ENCODE data around the gene ADTRP.
A peak's percentile ranks its signal among the peaks of the same experiment; 100 is the strongest.

The ADTRP gene

DNA sequence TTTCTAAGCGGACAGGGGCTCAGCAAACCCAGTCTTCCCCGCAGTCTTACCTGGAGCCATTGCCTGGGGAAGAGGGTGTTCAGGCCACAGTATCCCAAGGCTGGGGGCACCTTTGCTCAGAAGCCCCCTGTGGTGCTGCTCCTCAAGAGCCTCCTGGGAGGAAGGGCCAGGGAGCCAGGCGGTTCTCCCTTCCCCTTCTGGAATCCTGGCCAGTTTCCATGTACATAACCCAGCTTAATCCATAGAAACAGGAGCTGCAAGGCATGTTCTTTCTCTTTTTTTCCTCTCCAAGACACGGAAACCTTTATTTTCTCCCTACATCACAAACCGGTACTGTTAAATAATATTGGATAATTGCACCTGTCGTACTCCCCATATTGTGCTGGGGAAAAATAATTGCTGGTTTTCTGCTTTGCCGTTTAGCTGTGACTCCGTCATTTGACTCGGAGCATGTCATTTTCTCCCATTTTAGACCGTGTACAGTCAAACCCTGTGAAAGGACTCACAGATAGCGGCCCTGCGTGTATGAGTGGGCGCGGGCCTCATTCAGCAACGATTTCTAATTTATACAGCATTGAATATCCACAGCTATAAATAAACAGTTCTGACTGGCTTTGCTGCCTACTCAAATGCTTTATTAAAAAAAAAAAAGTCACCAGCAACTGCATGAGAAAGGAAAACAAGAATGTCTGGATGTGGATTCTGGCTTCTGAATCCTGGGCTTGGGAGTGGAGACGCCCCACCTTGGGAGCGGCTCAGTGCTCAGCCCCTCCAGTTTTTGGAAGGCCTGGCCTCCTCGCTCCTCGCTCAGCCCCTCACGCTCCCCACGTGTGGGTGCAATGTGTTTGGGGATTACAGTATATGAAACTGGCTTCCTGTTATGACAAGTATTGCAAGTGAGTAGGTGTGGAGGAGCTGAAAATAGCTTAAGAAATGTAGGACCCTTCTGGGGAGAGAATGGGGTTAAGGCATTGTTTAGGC is 67.3 kb downstream of the ADTRP start:
- Histone ChIP-seq H3K23ac (ENCODE audit: low read length) (no peak overlapping the region), H2AK5ac (ENCODE audit: low read length) (no peak overlapping the region), H3K4ac (ENCODE audit: low read depth, low read length) (no peak overlapping the region), H3K56ac (ENCODE audit: low read length) (no peak overlapping the region), H3K18ac (ENCODE audit: low read length) (no peak overlapping the region), H3K9ac (ENCODE audit: low read length) (no peak overlapping the region), H4K8ac (ENCODE audit: low read depth, low read length) (no peak overlapping the region), H3K79me1 (ENCODE audit: low read length) (no peaks in the 10 kb centered on the region), H3K4me2 (ENCODE audit: low read length) (no peak overlapping the region), H3K36me3 (ENCODE audit: control insufficient read depth, insufficient read depth, low read length) (no peaks in the 10 kb centered on the region), H2BK15ac (replicated peaks; ENCODE audit: low read depth) (no peak overlapping the region), H2BK120ac (ENCODE audit: low read depth, low read length) (no peak overlapping the region), H4K5ac (ENCODE audit: low read length) (no peak overlapping the region), H3K27me3 (ENCODE audit: insufficient read depth, low read length, poor library complexity) (no peaks in the 10 kb centered on the region), H2BK5ac (ENCODE audit: low read length) (no peak overlapping the region), H3K79me2 (ENCODE audit: control insufficient read depth, insufficient read depth, low read length) (no peaks in the 10 kb centered on the region), H3K4me3 (ENCODE audit: low read length) (no peak overlapping the region), H3K4me1 (ENCODE audit: control insufficient read depth, low read depth, low read length) (no peaks in the 10 kb centered on the region), H3K27ac (ENCODE audit: low read depth, low read length) (no peak overlapping the region)
- WGBS (ENCODE audit: extremely low coverage, insufficient coverage, low lambda C conversion rate) = no CpG with 5 or more reads among the region's 21 CpGs
- no peak for DNase-seq

GRCh38 chr6:11710311-11710761 is 68.3 kb downstream of the ADTRP start:
- H3K9ac ChIP-seq (ENCODE audit: low read length) = no peak overlapping the region
- WGBS (ENCODE audit: extremely low coverage, insufficient coverage, low lambda C conversion rate) = no CpG with 5 or more reads among the region's 9 CpGs
- no peak overlapping the region for H3K4me3 ChIP-seq (ENCODE audit: low read length)
- H3K27me3 ChIP-seq (ENCODE audit: insufficient read depth, low read length, poor library complexity) = no peaks in the 10 kb centered on the region
- DNase-seq = peak; percentile 16
- H3K4me2 ChIP-seq (ENCODE audit: low read length) = no peak overlapping the region
- no peak overlapping the region for H4K8ac ChIP-seq (ENCODE audit: low read depth, low read length)
- no peak overlapping the region for H2BK15ac ChIP-seq (replicated peaks; ENCODE audit: low read depth)
- H4K5ac ChIP-seq (ENCODE audit: low read length) = no peak overlapping the region
- H3K36me3 ChIP-seq (ENCODE audit: control insufficient read depth, insufficient read depth, low read length) = no peaks in the 10 kb centered on the region
- H3K79me1 ChIP-seq (ENCODE audit: low read length) = no peaks in the 10 kb centered on the region
- H3K18ac ChIP-seq (ENCODE audit: low read length) = no peak overlapping the region
- no peak overlapping the region for H2AK5ac ChIP-seq (ENCODE audit: low read length)
- H3K4ac ChIP-seq (ENCODE audit: low read depth, low read length) = no peak overlapping the region
- no peak overlapping the region for H3K27ac ChIP-seq (ENCODE audit: low read depth, low read length)
- H3K23ac ChIP-seq (ENCODE audit: low read length) = no peak overlapping the region
- no peak overlapping the region for H3K56ac ChIP-seq (ENCODE audit: low read length)
- no peak overlapping the region for H2BK5ac ChIP-seq (ENCODE audit: low read length)
- H3K4me1 ChIP-seq (ENCODE audit: control insufficient read depth, low read depth, low read length) = no peaks in the 10 kb centered on the region
- H2BK120ac ChIP-seq (ENCODE audit: low read depth, low read length) = no peak overlapping the region
- H3K79me2 ChIP-seq (ENCODE audit: control insufficient read depth, insufficient read depth, low read length) = no peaks in the 10 kb centered on the region

DNA sequence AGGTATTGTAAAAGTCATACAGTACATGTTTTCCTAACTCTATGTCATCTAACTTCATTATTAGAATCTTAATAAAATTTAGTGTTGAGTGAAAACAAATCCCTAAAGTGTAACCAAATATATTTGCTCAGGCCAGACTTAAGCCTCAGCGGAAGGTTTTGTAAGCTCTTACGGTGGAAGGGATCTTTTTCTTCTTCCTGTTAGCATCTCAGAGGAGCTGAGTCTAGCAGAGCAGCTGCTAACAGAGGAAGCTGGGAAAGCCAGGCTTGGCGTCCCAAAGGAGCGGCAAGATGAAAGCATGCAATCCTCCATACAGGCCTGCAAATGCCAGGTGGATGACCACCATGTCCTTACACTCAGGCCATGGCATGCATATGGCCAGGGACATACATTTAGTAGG is 72.4 kb downstream of the ADTRP start:
- Histone ChIP-seq H3K4ac (ENCODE audit: low read depth, low read length) (no peak overlapping the region), H3K4me2 (ENCODE audit: low read length) (no peak overlapping the region), H3K4me3 (ENCODE audit: low read length) (no peak overlapping the region), H3K36me3 (ENCODE audit: control insufficient read depth, insufficient read depth, low read length) (no peaks in the 10 kb centered on the region), H3K79me1 (ENCODE audit: low read length) (no peaks in the 10 kb centered on the region), H3K27ac (ENCODE audit: low read depth, low read length) (no peak overlapping the region), H3K27me3 (ENCODE audit: insufficient read depth, low read length, poor library complexity) (no peaks in the 10 kb centered on the region), H4K8ac (ENCODE audit: low read depth, low read length) (no peak overlapping the region), H2BK5ac (ENCODE audit: low read length) (no peak overlapping the region), H2AK5ac (ENCODE audit: low read length) (no peak overlapping the region), H2BK120ac (ENCODE audit: low read depth, low read length) (no peak overlapping the region), H3K56ac (ENCODE audit: low read length) (no peak overlapping the region), H4K5ac (ENCODE audit: low read length) (no peak overlapping the region), H3K4me1 (ENCODE audit: control insufficient read depth, low read depth, low read length) (no peaks in the 10 kb centered on the region), H3K18ac (ENCODE audit: low read length) (no peak overlapping the region), H3K23ac (ENCODE audit: low read length) (no peak overlapping the region), H3K79me2 (ENCODE audit: control insufficient read depth, insufficient read depth, low read length) (no peaks in the 10 kb centered on the region), H2BK15ac (replicated peaks; ENCODE audit: low read depth) (no peak overlapping the region), H3K9ac (ENCODE audit: low read length) (no peak overlapping the region)
- WGBS (ENCODE audit: extremely low coverage, insufficient coverage, low lambda C conversion rate) = no CpG with 5 or more reads among the region's 4 CpGs
- DNase-seq = no peak

DNA sequence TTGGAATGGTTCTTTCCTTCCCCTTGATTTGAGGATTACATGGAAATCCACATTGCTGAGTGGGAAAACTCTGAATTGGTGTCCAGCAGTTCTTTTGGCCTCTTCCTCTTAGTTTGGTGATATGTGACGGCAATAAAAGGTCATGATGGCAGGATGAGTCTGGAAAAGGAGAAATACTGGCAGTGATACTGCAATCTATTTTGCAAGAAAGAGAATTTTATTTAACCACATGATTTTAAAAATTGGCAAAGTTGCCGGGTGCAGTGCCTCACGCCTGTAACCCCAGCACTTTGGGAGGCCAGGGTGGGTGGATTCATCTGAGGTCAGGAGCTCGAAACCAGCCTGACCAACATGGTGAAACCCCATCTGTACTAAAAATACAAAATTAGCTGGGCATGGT is 73.1 kb downstream of the ADTRP start:
- WGBS (ENCODE audit: extremely low coverage, insufficient coverage, low lambda C conversion rate) = no CpG with 5 or more reads among the region's 4 CpGs
- H2AK5ac ChIP-seq (ENCODE audit: low read length) = no peak overlapping the region
- H2BK15ac ChIP-seq (replicated peaks; ENCODE audit: low read depth) = no peak overlapping the region
- no peaks in the 10 kb centered on the region for H3K79me2 ChIP-seq (ENCODE audit: control insufficient read depth, insufficient read depth, low read length)
- no peak overlapping the region for H3K56ac ChIP-seq (ENCODE audit: low read length)
- no peak overlapping the region for H3K27ac ChIP-seq (ENCODE audit: low read depth, low read length)
- H3K4ac ChIP-seq (ENCODE audit: low read depth, low read length) = no peak overlapping the region
- H3K4me2 ChIP-seq (ENCODE audit: low read length) = no peak overlapping the region
- no peaks in the 10 kb centered on the region for H3K27me3 ChIP-seq (ENCODE audit: insufficient read depth, low read length, poor library complexity)
- H4K5ac ChIP-seq (ENCODE audit: low read length) = no peak overlapping the region
- no peak overlapping the region for H3K18ac ChIP-seq (ENCODE audit: low read length)
- H3K9ac ChIP-seq (ENCODE audit: low read length) = no peak overlapping the region
- no peaks in the 10 kb centered on the region for H3K79me1 ChIP-seq (ENCODE audit: low read length)
- H2BK5ac ChIP-seq (ENCODE audit: low read length) = no peak overlapping the region
- no peak overlapping the region for H4K8ac ChIP-seq (ENCODE audit: low read depth, low read length)
- no peak overlapping the region for H3K23ac ChIP-seq (ENCODE audit: low read length)
- H3K36me3 ChIP-seq (ENCODE audit: control insufficient read depth, insufficient read depth, low read length) = no peaks in the 10 kb centered on the region
- no peak overlapping the region for H3K4me3 ChIP-seq (ENCODE audit: low read length)
- H2BK120ac ChIP-seq (ENCODE audit: low read depth, low read length) = no peak overlapping the region
- no peaks in the 10 kb centered on the region for H3K4me1 ChIP-seq (ENCODE audit: control insufficient read depth, low read depth, low read length)
- no peak for DNase-seq

DNA sequence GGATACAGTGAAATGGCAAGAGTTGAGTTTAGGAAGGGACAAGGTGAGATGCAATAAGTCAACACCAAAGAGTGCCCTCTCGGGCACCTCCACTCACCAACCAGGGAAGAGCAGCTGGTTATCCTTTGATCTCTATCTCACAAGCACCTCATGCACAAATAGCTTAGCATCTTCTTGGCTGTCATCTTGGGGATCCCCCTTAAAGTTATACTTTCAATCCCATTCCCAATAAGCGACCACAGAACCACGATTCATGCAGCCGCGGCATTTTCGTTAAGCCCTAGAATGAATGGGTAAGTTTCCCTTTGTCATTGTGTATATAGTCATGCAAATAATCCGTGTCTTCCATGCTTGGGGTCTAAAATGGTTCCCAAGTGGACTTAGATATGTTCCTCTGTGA is 73.5 kb downstream of the ADTRP start:
- WGBS (ENCODE audit: extremely low coverage, insufficient coverage, low lambda C conversion rate) = no CpG with 5 or more reads among the region's 7 CpGs
- no peaks in the 10 kb centered on the region for H3K79me2 ChIP-seq (ENCODE audit: control insufficient read depth, insufficient read depth, low read length)
- H3K9ac ChIP-seq (ENCODE audit: low read length) = no peak overlapping the region

More for the DNA sequence above, 73.5 kb downstream of the ADTRP start:
- Histone ChIP-seq H3K4me2 (ENCODE audit: low read length) (no peak overlapping the region), H3K4ac (ENCODE audit: low read depth, low read length) (no peak overlapping the region), H2BK5ac (ENCODE audit: low read length) (no peak overlapping the region), H3K56ac (ENCODE audit: low read length) (no peak overlapping the region), H3K4me1 (ENCODE audit: control insufficient read depth, low read depth, low read length) (no peaks in the 10 kb centered on the region), H4K8ac (ENCODE audit: low read depth, low read length) (no peak overlapping the region), H2AK5ac (ENCODE audit: low read length) (no peak overlapping the region), H3K18ac (ENCODE audit: low read length) (no peak overlapping the region), H3K23ac (ENCODE audit: low read length) (no peak overlapping the region), H2BK15ac (replicated peaks; ENCODE audit: low read depth) (no peak overlapping the region), H3K4me3 (ENCODE audit: low read length) (no peak overlapping the region), H3K27ac (ENCODE audit: low read depth, low read length) (no peak overlapping the region), H3K36me3 (ENCODE audit: control insufficient read depth, insufficient read depth, low read length) (no peaks in the 10 kb centered on the region), H2BK120ac (ENCODE audit: low read depth, low read length) (no peak overlapping the region), H3K27me3 (ENCODE audit: insufficient read depth, low read length, poor library complexity) (no peaks in the 10 kb centered on the region), H3K79me1 (ENCODE audit: low read length) (no peaks in the 10 kb centered on the region), H4K5ac (ENCODE audit: low read length) (no peak overlapping the region)
- no peak for DNase-seq

Data from mesendoderm (in vitro differentiated cells).